ENCODE measurements around the gene BMP8A.
"Not testable (repeated sequence)": the region's sequence is repeated elsewhere in the genome, so short reads cannot be mapped to it uniquely, and the experiment has no call there.

The BMP8A gene

DNA sequence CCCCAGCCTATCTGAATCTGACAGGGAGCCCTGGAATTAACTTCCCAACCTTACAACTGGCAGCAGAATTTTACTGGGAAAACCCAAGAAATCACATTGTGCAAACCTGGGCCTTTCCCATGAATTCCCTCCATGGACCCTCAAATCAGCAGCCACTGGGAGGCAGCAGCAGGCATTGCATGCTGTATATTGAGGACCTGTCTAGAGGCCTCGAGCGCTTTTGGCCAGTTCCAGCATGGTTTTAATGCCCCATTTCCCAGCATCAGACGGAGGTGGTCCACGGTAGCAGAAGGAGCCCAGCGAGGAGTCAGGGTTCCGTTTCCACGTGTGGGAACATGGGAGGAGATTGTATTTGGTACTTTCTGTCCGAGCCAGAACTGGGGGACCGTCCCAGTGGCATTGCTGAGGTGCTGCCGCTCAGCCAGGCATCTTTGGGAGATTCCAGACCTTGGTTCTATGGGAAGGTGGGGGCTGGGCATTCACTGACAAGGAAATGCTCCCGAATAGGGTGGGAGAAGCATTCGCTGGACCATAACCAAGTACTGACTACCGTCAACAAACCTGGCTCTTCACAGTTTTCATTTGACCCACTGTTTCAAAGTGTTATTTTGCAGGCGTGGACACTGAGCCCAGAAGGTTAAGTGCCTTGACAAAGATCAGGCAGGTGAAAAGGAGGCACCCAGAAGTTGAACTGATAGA, 15.9 kb downstream of the BMP8A start:
- DNase-seq = no peak

DNA sequence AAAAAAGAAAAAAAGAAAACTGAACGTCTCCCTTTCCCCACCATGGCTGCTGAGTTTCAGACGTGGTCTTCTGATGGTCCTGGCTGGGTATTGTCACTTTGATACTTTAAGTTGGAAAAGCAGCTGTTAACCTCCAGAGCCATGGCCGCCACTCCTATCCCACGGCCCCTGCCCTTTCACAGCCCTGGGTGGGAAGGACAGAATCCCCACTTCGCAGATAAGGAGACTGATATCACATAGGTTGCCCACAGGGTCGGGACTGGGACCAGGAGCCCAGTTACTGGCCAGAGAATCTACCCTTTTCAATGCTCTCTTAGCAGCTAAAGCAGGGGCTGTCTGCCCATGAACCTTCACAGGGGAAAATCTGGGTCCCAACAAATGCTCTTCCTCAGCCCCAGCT, 16.8 kb downstream of the BMP8A start:
- DNase-seq = no peak

DNA sequence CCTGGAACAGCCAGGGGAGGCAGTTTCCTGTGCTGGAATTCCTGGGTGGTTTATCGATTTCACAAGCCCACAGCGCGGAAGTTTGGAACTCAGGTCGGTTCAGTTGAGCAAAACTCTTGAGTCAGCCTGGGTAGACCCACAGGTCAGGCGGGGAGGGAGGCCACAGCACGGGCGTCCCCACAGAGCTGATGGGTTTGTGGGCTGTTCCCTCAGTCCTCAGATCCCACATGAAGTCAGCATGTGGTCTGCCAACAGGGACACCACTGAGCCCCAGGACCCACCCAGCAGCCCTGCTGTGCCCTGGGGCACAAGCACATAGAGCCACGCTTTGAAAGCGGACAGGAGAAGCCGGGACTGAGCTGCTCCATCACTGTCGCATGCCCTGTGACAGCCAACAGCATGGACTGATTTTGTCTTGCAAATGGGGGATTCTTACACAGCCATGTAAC, 17.4 kb downstream of the BMP8A start:
- no peak for DNase-seq

DNA sequence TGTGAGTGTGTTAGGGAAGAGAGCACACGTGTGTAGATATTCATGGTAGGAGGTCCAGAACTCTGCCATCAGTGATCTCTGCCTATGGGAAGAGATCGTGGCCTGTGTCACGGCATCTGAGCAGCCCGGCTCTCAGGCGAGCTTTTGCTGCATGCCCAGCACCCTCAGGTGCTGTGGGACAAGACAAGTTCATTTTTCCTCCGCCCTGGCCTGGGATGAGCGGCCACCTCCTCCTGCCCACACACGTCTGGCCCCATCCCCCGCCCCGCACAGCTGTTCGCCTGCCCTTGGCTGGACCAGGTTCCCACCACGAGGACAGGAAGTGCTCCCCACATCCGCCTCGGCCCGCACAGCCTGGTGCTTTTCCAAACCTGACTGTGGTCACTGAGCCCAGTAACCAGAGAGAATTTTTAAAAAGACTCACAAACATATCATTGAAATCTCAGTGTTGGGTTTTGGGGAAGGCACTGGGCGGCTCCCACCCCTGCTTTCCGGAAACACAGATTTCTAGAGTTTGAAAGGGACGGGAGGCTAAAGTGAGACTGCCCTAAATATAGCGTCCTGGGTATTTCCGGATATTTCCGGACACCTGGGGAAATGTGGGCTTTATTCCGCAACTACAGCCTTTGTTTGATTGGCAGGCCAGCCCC, 18.0 kb downstream of the BMP8A start:
- DNase-seq = no peak

DNA sequence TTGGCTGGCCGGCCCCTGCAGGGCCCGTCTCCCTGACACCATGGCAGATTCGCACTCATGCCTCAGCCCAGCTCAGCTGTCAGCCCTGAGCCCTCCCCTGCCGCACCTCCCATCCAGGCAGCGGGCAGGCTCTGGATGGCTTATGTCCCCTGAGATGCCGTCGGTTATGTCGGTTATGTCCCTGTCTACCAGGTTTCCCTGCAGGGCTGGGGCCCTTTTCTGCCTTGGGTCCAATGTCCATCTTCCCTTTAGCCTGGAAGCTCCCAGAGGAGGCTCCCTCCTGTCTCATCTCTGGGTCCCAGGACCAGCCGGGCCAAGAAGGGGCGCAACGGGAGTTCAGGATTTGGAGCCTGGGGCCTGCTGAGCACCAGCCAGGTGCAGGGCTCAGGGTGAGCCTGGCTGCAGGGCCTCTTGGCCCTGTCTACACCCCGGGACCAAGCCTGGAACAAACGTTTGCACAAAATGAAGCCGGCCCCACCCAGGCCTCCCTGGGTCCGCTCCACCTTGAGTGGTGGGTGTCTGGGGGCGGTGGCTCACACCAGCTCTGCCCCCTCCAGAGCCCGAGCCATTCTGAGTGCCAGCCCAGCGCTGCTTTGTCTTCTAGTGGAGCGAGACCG, 19.2 kb downstream of the BMP8A start:
- not testable (repeated sequence) for DNase-seq

DNA sequence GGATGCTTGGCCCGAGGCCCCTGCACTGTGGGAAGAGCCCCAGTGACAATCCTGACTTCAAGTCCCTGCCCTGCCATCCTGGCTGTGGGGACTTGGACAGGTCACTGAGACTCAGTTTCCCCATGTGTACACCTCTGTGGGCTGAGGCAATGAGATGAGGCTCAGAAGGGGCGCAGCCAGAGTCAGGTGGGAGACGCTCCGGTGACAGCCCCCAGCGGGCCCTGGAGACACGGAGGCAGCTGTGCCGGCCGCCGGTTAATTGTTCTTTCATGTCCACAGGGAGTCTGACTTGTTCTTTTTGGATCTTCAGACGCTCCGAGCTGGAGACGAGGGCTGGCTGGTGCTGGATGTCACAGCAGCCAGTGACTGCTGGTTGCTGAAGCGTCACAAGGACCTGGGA, 20.0 kb downstream of the BMP8A start:
- not testable (repeated sequence) for DNase-seq

DNA sequence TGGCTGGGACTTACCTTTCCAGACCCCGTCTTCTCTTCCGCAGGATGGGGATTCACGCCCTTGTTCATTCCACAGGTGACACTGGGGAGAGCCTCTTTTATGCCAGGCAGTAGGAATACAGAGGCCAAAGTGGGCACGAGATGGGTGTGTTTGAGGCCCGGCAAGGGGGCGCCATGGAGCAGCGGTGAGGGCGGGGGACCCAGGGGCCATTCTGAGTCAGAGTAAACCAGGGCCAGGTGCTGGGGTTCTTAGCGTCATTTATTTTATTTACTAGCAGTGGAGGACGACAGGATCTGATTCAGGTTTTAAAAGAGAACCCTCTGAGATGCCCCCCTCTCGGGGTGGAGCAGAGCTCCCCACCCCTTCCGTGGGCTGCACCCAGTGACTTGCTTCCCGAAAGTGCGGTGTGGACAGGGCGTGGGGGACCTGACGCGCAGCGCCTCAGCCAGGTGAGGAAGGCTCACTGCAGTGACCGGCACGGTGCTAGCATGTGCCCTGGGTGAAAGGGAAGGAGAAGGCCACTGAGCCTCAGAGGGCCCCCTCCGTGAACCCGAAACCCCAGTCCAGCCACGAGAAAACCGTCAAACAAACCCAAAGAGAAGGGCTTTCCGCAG, 20.9 kb downstream of the BMP8A start:
- DNase-seq = not testable (repeated sequence)

DNA sequence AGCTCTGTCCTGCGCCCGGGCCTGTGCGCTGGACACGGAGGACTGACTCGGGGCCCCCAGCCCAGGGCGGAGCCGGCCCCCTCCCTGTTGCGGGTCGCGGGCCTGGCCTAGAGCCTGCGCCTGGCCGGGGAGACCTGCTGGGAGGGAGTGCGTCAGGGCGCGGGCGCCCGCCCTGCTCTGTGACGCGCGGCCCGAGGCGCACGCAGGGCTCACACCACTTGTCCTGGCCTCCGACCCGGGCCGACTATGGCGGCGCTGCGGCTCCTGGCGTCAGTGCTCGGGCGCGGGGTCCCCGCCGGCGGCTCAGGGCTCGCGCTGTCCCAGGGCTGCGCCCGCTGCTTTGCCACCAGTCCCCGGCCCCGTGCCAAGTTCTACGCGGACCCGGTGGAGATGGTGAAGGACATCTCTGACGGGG, 23.3 kb downstream of the BMP8A start:
- not testable (repeated sequence) for DNase-seq

DNA sequence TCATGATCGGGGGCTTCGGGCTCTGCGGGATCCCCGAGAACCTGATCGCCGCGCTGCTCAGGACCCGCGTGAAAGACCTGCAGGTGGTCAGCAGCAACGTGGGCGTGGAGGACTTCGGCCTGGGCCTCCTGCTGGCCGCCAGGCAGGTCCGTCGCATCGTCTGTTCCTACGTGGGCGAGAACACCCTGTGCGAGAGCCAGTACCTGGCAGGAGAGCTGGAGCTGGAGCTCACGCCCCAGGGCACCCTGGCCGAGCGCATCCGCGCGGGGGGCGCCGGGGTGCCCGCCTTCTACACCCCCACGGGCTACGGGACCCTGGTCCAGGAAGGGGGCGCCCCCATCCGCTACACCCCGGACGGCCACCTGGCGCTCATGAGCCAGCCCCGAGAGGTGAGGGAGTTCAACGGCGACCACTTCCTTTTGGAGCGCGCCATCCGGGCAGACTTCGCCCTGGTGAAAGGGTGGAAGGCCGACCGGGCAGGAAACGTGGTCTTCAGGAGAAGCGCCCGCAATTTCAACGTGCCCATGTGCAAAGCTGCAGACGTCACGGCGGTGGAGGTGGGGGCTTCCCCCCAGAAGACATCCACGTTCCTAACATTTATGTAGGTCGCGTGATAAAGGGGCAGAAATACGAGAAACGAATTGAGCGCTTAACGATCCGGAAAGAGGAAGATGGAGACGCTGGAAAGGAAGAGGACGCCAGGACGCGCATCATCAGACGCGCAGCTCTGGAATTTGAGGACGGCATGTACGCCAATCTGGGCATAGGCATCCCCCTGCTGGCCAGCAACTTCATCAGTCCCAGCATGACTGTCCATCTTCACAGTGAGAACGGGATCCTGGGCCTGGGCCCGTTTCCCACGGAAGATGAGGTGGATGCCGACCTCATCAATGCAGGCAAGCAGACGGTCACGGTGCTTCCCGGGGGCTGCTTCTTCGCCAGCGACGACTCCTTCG, 24.0 kb downstream of the BMP8A start:
- not testable (repeated sequence) for DNase-seq

DNA sequence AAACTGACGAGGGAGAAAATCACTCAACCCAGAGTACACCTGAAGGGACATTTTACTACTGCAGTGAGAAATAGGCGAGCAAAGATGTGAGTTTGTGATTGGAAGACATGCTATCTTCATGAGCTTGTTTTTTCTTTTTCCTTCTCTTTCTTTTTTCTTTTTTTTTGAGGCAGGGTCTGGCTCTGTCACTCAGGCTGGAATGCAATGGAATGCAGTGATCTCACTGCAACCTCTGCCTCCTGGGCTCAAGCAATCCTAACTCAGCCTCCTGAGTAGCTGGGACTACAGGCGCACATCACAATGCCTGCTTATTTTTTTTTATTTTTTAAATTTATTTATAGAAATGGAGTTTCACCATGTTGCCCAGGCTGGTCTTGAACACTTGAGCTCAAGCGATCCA, 25.4 kb downstream of the BMP8A start:
- not testable (repeated sequence) for DNase-seq

DNA sequence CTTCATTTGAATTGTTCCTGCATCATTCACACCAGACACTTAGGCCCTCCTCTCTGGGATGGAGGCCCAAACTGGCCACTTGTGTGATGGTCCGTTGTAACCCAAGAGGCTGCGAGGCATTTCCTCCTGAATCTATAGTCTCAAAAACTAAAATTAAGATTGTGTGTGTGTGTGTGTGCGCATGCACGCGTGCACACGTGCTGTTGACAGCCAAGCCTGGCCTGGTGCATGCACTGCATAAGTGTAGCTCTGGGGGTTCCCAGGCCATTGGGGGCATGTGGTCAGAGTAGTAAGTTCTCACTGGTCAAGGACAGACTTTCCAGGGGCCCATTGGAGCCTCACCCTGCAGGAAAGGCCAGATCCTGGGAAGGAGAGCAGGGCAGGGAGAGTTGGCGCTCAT, 26.5 kb downstream of the BMP8A start:
- not testable (repeated sequence) for DNase-seq

DNA sequence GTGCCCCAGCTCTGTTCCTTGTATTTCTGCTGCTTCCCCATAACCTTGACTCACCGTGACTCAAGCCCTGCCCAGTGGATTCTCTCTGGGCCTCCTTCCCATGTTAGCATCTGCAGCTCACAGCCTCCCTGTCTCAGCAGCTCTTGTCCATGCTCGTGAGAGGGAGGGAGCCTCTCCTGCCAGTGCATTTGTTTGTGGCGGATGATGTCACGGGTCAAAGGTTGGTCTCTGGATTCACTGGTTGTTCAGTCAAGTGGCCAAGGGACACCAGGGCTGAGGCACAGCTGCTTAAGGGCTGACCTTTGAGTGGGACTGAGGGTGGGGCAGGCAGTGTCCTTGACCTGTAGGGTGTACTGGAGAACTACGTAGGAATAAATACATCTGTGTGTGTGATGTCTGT, 27.9 kb downstream of the BMP8A start:
- not testable (repeated sequence) for DNase-seq

DNA sequence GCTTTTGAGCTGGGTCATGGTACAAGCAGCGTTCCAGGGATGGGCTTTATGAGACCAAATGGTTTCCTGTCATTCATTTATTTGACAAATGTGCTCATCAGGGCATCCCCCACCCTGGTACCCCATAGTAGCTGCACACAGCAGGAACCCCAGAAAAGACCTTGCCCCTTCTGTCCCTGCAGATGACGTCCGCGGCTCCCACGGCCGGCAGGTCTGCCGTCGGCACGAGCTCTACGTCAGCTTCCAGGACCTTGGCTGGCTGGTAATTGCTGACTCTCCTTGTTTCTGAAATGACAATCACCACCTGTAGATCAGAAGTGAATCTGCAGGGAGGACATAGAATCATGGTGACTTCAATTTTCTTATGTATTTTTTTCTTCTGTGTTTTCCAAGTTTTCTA, 30.8 kb downstream of the BMP8A start:
- DNase-seq = not testable (repeated sequence)

DNA sequence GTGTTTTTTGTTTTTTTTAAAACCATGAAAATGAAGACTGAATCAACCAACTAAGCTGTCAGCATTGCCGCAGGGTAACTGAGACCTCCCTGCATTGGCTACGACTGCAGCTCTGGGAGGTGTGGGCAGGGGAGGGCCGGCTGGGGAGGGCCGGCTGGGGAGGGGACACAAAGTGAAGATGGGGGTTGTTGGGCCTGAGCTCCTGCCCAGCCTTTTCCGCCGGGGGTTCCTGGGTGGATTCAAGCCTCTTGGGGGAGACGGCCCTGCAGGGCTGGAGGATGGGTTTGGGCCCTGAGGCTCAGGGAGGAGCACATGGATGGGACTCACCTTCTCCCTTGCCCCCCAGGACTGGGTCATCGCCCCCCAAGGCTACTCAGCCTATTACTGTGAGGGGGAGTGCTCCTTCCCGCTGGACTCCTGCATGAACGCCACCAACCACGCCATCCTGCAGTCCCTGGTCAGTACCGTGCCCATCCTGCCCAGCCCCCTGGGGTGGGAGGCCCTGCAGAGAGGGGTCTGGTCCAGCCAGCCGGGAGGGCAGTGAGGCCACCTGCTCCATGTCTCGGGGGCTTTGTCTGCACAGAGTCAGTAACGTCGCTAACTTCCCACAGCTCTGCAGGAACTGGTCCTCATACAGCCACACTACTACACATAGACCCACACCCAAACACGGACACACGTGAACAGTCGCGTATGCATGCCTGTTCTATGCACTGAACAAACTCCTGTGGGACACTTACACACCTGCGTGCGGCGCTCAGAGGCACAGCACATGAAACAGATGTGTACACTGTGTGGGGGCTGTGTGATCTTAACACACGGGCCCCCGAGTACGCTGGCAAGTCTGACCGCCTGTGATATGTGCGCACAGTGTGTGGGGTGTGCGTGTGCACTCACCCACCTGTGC, 31.5 kb downstream of the BMP8A start:
- no peak for DNase-seq

DNA sequence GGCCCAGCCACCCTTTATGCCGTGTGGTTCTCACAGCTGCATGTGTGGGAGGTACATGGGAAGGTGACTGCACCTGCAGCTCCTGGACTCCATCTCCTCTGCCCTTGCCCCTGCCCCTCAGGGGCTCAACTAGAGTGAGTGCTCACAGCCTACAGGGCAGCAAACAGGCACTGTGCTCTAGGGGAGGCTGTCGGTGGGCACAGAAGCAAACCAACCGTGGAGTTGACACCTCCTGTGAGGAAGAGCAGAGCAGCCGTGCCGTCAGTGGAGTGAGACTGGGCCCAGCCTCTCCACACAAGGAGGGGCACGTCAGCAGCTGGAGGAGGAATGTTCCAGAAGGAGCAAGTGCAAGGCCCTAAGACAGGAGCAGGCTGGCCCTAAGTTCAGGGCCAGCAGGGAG, 32.7 kb downstream of the BMP8A start:
- DNase-seq = no peak

DNA sequence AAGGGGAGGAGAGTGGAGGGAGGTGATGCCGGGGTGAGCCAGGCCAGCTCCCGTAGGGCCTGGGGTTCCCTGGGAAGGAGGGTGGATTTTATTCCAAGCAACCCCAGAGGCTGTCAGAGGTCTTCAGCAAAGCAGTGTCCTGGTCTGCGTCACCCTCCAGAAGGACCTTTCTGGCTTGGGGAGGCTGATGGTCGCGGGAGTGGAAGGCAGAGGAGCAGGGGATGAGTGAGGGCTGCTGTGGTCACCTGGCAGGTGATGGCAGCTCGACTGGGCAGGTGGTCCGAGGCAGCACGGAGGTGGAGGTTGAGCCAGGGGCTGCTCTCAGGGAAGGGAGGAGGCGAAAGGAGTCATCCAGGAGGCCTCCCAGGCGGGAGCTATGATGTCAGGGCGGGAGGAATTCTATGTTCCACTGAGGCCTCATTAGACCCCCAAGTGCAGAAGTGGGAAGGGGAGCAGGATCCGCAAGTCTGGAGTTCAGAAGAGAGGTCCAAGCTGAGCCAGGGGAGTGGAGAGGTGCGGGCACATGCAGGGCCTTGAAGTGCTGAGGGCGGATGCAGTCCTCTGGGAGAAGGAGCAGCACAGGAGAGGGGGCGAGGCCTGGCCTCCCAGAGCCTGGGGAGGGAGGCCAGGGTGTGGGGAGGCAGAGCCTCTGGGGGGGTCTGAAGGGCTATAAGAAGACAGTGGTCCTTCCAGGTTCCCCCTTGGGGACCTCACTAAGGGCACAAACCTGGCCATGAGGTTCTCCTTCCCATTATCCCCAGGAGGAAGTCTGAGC, 33.3 kb downstream of the BMP8A start:
- no peak for DNase-seq

DNA sequence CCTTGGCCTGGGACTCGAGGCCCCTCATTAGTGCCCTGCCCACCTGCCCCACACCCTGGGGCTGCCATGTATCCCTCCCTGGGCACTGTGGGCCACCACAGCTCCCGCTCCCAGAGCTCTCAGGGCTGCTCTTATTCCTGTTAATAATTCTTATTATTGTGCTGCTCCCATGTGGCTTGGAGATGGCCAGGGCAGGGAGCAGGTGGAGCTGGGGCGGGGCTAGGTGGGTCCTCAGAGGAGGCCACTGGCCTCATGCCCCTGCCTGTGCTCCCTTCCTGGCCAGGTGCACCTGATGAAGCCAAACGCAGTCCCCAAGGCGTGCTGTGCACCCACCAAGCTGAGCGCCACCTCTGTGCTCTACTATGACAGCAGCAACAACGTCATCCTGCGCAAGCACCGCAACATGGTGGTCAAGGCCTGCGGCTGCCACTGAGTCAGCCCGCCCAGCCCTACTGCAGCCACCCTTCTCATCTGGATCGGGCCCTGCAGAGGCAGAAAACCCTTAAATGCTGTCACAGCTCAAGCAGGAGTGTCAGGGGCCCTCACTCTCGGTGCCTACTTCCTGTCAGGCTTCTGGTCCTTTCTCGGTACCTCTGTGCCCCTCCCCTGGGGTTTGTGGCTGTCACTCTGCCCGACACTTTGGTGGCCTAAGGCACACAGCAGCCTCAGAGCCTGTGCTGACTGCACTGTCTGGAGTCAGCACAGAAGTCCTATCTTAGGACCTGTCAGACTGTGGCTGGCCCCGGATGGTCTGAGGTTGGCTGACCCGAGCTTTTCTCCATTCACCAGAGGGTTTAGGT, 34.1 kb downstream of the BMP8A start:
- DNase-seq = no peak

DNA sequence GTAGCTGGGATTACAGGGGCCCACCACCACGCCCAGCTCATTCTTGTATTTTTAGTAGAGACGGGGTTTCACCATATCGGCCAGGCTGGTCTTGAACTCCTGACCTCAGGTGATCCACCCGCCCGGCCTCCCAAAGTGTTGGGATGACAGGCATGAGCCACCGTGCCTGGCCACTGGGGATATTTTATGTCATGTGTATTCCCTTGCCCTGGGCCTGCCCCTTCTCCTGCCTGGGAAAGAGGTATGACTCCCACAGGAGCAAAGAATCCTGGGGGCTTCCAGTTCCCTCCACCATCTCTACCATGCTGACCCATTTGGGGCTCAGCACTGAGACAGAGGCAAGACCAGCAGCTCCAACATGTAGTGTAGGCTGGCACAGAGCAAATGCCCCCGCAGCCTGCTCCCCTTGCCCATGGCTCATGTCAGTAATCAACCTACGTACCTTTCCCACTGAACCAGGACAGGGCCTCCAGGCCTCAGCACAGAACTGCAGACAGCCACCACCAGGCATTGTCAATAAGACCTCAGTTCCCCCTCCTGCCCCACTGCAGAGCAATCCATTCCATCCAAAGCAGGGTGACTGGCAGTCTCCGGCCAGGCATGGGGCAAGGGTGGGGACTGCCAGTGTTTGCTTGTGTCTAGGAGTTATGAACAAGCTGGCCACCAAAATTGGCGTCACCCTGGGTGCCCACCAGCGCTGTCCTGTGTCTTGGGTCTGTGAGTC, 35.2 kb downstream of the BMP8A start:
- DNase-seq = no peak

DNA sequence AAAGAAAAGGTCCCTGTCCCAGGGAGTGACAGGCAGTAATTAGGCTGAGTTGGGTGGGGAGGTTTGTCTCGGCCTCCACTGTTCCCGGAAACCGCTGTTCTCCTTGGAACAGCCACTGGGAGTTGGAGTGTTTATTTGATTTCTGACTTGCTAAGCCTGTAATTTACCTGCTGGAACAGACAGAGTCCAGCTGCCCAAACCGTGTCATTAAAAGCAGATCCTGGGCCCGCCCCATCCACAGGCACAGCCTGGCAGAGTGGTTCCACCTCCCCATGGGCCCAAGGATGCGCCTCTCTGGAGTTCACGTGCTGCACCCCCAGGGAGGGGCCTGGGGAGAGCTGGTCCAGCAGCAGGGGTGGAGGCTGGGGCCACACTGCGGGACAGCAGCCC, 35.7 kb downstream of the BMP8A start:
- not testable (repeated sequence) for DNase-seq

All from T-helper 9 cell (primary cell).